ENCODE data around the gene CCDC91. TPM values are rescaled to one million over a fixed set of nuclear protein-coding genes. Genes with fewer than 3 reads are reported as not detected.

CCDC91 gene
- total RNA-seq, 1 donor from 2014 or later = 11.8 TPM

DNA sequence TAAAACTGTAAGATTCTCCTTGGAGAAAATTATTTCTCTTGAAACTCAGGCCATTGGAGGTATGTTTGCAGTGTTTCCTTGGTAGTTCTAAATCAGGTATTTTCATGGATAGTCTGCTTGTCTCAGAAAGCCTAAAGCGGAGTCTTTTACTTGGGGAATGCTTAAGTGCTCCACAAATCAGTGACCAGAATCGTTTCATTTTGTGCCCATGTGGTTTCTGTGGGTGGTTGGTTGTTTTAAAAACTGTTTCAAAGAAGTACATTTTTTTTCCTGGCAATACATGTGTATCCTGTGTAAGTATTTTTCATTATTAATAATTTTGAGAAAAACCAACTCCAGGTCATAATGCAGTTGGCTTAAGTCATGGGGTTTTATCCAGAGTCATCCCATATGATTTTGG lies 33.6 kb downstream of the CCDC91 start:
- DNase-seq (ENCODE audit: low read depth) = no peak
- no peak overlapping the region for H3K4me3 ChIP-seq (ENCODE audit: low read depth, low read length)
- TF ChIP-seq, protein P1, sequence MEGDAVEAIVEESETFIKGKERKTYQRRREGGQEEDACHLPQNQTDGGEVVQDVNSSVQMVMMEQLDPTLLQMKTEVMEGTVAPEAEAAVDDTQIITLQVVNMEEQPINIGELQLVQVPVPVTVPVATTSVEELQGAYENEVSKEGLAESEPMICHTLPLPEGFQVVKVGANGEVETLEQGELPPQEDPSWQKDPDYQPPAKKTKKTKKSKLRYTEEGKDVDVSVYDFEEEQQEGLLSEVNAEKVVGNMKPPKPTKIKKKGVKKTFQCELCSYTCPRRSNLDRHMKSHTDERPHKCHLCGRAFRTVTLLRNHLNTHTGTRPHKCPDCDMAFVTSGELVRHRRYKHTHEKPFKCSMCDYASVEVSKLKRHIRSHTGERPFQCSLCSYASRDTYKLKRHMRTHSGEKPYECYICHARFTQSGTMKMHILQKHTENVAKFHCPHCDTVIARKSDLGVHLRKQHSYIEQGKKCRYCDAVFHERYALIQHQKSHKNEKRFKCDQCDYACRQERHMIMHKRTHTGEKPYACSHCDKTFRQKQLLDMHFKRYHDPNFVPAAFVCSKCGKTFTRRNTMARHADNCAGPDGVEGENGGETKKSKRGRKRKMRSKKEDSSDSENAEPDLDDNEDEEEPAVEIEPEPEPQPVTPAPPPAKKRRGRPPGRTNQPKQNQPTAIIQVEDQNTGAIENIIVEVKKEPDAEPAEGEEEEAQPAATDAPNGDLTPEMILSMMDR (conservative IDR thresholded peaks at IDR 0.05; ENCODE audit: low read depth, low read length) = no peak

DNA sequence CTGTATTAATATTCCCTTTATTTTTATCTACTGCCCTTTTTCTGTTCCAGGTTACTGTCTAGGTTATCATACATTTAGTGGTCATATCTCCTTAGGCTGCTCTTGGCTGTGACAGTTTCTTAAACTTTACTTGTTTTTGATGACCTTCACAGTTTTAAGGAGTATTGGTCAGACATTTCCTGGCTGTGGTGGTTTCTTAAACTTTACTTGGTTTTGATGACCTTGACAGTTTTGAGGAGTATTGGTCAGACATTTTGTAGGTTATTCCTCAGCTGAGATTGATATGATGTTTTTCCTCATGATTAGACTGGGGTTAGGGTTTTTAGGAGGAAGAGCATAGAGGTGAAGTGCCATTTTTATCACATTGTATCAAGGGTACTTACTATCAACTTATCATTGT lies 36.4 kb downstream of the CCDC91 start:
- DNase-seq (ENCODE audit: low read depth) = no peak
- TF ChIP-seq, protein P1 (conservative IDR thresholded peaks at IDR 0.05; ENCODE audit: low read depth, low read length) = no peak
- no peak overlapping the region for H3K4me3 ChIP-seq (ENCODE audit: low read depth, low read length)

DNA sequence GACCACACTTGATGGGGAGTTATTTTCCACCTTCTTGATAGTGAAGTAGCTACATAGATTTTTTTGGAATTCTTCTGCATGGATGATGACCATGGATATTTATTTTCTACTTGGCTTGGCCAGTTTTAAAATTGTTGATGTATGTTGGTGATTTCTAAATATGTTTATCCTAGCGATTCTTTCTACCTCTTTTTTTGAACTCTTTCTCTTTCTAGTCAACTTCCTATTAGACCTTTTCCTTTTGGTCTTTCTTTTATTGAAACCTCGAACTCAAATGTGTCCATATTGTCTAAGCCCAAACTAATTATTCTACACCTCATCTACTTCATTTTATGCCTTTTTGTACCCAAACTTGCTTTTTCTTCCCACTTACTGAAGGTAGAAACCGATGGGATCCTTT lies 37.0 kb downstream of the CCDC91 start:
- H3K4me3 ChIP-seq (ENCODE audit: low read depth, low read length) = no peak overlapping the region
- DNase-seq (ENCODE audit: low read depth) = no peak
- TF ChIP-seq, protein P1 (conservative IDR thresholded peaks at IDR 0.05; ENCODE audit: low read depth, low read length) = no peak

DNA sequence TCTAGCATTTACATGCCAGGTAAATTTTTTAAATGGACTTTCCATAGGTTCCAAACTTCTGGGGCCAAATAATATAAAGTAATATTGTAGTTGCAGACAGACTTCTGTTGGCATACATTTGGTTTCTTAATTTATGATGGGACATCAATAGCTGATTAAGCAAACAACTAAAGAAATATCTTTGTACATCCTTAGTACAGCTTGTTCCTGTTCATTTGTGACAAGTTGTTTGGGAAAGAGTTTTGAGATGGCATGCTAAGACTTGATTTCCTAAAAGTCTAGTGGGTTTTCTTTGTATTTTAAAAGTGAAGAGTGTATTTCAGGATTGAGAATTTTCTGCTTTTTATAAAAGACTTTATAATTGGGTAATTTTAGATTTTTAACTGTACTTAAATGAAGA lies 41.0 kb downstream of the CCDC91 start:
- no peak overlapping the region for H3K4me3 ChIP-seq (ENCODE audit: low read depth, low read length)
- TF ChIP-seq, protein P1 (conservative IDR thresholded peaks at IDR 0.05; ENCODE audit: low read depth, low read length) = no peak
- no peak for DNase-seq (ENCODE audit: low read depth)

DNA sequence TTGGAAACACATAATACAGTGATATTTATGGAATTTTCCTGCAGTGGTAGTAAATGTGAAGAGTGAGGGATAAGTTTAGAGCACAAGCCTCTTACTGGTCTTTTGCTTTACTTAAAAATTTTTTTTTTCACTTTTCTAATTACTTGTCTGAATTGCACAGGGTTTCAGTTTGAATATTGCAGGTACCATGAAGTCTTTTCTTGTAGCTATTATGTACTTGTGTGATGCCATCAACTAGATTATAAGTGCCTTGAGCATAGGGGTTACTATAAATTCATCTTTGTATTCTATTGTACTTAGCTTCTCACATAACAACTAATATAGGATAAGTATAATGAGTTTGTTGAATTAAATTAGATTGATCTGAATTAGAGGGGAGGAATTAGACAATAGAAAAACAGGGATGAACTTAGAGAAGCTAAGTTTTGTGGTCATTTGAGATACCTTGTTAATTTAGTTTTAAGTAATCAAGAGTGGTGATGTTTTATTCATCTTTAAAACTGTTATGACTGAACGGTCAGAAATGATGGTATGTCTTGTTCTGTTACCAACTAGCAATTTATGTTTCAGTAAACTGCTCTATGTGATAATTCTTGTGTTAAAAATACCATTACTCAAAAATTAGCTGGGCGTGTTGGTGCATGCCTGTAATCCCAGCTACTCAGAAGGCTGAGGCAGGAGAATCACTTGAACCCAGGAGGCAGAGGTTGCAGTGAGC lies 42.1 kb downstream of the CCDC91 start:
- TF ChIP-seq, protein P1 (conservative IDR thresholded peaks at IDR 0.05; ENCODE audit: low read depth, low read length) = no peak
- H3K4me3 ChIP-seq (ENCODE audit: low read depth, low read length) = no peak overlapping the region
- no peak for DNase-seq (ENCODE audit: low read depth)

DNA sequence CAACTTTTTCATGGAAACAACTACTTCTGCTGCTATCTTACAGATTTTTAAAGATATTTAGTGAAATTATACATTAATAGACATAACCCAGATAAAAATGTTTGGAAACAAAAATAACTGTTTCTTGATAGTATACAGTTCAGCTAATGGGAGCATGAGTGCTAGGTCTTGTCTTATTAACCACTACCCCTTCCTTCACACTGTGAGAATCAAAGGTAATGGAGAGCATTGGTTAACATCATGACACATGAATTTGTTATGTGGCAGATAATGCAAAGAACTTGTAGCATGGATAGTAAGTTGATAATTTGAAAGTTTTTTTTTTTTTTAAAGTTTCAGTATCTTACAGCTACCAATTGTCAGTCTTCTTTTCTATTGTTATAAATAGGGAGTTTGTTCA lies 44.2 kb downstream of the CCDC91 start:
- no peak for DNase-seq (ENCODE audit: low read depth)
- TF ChIP-seq, protein P1 (conservative IDR thresholded peaks at IDR 0.05; ENCODE audit: low read depth, low read length) = no peak
- H3K4me3 ChIP-seq (ENCODE audit: low read depth, low read length) = no peak overlapping the region

DNA sequence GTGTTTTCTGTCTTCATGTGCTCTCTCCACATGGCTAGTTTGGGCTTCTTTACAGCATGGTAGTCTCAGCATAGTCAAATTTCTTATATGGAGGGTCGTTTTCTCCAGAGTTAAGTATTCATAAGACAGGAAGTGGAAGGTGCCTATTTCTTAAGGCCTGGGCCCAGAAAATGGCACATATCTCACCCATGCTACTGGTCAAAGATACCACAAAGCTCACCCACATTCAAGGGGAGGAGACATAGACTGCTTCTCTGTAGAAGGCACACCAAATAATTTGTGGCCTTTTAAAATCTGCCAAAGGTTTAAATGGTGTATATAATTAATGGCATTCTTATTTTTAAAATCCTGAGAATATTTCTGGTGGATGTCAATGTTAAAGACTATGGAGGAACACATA lies 44.8 kb downstream of the CCDC91 start:
- H3K4me3 ChIP-seq (ENCODE audit: low read depth, low read length) = no peak overlapping the region
- TF ChIP-seq, protein P1 (conservative IDR thresholded peaks at IDR 0.05; ENCODE audit: low read depth, low read length) = no peak
- DNase-seq (ENCODE audit: low read depth) = no peak
